ENCODE data around the gene TMEM38B. TPM values are rescaled to one million over a fixed set of nuclear protein-coding genes. Genes with fewer than 3 reads are reported as not detected.

TMEM38B gene
- total and polyA plus RNA-seq, 8 donors, result 1.4 to 5.8 (median 4.7) TPM

DNA sequence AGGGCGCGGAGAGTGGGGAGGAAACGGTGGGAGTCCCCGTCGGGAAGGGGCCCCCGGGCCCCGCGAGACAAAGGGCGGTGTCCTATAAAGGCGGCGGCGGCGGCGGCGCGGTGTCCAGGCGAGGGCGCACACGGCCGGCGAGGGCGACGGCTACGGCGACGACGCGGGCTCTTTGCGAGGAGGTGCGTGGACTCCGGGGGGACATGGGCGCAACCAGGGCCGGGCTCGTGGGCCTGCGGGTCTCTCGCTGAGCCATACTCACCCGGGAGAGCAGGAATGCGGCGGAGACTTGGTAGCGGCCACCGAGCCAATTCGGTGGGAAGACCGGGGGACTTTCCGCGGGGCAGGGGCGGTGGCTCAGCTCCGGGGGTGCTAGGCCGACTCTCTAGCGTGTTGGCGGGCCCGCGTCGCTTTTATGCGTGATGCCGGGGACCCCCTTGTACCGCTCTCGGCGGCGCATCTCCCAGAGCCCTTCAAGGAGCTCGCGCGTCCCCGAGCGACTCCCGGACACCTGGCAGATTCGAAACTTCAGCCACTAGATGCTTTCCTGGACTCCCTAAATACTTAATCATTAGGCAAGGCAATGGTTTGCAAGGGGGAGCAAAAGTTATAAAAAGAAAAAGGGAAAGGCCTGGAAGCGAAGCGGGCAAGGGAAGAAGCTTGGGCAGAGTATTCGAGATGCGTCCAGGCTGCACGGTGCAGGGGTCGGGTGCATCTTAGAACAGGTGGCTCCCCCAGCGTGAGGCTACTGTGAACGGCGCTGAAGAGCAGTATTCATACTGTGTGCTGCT is 38.0 kb upstream of the TMEM38B start:
- ATAC-seq (peak; percentile 69 to 96 (median 92)), DNase-seq (peak in 4 of 6 donors; percentile 13 to 80 (median 48)), FAIRE-seq (no peak)
- intact Hi-C loops (cut with DNase I), result no loop called here
- H3K4me1 ChIP-seq, result no peaks in the 10 kb centered on the region
- no peak overlapping the region for H3K27ac ChIP-seq
- TF ChIP-seq, protein P1, sequence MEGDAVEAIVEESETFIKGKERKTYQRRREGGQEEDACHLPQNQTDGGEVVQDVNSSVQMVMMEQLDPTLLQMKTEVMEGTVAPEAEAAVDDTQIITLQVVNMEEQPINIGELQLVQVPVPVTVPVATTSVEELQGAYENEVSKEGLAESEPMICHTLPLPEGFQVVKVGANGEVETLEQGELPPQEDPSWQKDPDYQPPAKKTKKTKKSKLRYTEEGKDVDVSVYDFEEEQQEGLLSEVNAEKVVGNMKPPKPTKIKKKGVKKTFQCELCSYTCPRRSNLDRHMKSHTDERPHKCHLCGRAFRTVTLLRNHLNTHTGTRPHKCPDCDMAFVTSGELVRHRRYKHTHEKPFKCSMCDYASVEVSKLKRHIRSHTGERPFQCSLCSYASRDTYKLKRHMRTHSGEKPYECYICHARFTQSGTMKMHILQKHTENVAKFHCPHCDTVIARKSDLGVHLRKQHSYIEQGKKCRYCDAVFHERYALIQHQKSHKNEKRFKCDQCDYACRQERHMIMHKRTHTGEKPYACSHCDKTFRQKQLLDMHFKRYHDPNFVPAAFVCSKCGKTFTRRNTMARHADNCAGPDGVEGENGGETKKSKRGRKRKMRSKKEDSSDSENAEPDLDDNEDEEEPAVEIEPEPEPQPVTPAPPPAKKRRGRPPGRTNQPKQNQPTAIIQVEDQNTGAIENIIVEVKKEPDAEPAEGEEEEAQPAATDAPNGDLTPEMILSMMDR (IDR thresholded peaks at IDR 0.05), result peak in 1 of 4 donors; percentile 15
- H3K36me3 ChIP-seq, result no peaks in the 10 kb centered on the region
- 2% methylated on average over 71 to 75 of the region's 75 CpGs for WGBS, 2 donors
- H3K27me3 ChIP-seq, result peaks cover 0 to 13% (median 0%) of the 10 kb centered on the region in 4 donors
- H3K4me3 ChIP-seq, result peak overlapping the region; percentile 14 to 58 (median 35)
- H3K9me3 ChIP-seq, result no peaks in the 10 kb centered on the region

DNA sequence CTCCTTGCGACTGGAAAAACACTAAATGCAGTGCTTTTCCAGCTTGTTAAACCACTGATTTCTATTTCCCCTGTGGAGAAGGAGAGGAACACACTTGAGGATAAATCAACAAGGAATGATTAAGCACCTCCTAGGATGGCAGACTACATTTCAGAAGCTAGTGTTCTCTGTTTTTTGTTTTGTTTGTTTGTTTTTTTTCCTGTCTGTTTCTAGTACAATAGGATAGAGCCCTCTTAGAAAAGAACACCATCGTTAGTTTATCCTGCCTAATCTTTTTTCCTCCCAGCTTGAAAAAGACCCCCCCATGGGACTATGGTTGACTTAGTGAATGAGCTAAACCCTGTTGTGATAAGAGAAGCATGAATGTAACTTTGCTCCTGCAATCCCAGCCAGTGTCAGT is 36.0 kb upstream of the TMEM38B start:
- no peak for ATAC-seq
- DNase-seq, result no peak
- Histone ChIP-seq H3K36me3 (no peaks in the 10 kb centered on the region), H3K4me1 (no peaks in the 10 kb centered on the region), H3K9me3 (no peaks in the 10 kb centered on the region), H3K27me3 (peaks cover 0 to 13% (median 0%) of the 10 kb centered on the region in 4 donors), H3K27ac (no peak overlapping the region), H3K4me3 (no peak overlapping the region)
- WGBS, 2 donors, result 69 to 79% methylated on average over 2 of the region's 2 CpGs
- no peak for FAIRE-seq
- TF ChIP-seq, protein P1 (IDR thresholded peaks at IDR 0.05), result no peak
- intact Hi-C loops (cut with DNase I), result no loop called here

DNA sequence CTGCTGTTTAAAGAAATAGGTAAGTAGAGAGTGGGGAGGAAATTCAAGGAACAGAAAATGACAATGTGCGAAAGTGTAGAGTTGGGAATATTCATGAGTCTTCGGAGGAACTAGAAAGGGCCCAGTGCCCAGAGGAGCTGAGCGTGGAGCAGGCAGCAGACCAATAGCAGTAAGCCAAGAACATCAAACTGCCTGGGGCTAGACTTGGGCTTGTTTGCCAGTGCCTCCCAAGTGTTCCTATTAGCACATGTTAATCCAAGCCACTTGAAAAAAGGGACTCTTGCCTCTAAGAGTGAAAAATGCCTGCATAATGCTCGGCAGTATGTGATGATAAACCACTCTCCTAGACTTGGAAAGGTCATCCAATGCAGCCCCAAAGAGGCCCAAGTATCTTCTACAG is 33.3 kb upstream of the TMEM38B start:
- intact Hi-C loops (cut with DNase I), result no loop called here
- TF ChIP-seq, protein P1 (IDR thresholded peaks at IDR 0.05), result no peak
- H3K9me3 ChIP-seq, result no peaks in the 10 kb centered on the region
- FAIRE-seq (no peak), ATAC-seq (no peak), DNase-seq (no peak)
- WGBS, 2 donors, result 79 to 80% methylated on average over 4 of the region's 4 CpGs
- no peaks in the 10 kb centered on the region for H3K36me3 ChIP-seq
- no peaks in the 10 kb centered on the region for H3K4me1 ChIP-seq
- H3K4me3 ChIP-seq, result no peak overlapping the region
- peaks cover 0 to 13% (median 0%) of the 10 kb centered on the region in 4 donors for H3K27me3 ChIP-seq
- no peak overlapping the region for H3K27ac ChIP-seq

- FAIRE-seq, result no peak
- peaks cover 0 to under 1% (median 0%) of the 10 kb centered on the region in 4 donors for H3K27me3 ChIP-seq
- ATAC-seq, result no peak
- H3K4me3 ChIP-seq, result no peak within 1 kb of the TSS
- no peak for DNase-seq
- H3K36me3 ChIP-seq, result no peaks in the 10 kb centered on the region
- no peaks in the 10 kb centered on the region for H3K4me1 ChIP-seq
- WGBS, 2 donors, result 76 to 82% methylated on average over 12 of the region's 12 CpGs
- no peak within 1 kb of the TSS for H3K27ac ChIP-seq
- TF ChIP-seq, protein P1 (IDR thresholded peaks at IDR 0.05), result no peak
- no peaks in the 10 kb centered on the region for H3K9me3 ChIP-seq
- intact Hi-C loops (cut with DNase I), result no loop called here
Measured at GRCh38 chr9:105662184-105663104, 31.9 kb upstream of the TMEM38B start, which contains the start of gene TAL2. TSS of gene TAL2 (plus strand) at chr9:105662457. CDS start at chr9:105662497, 40 bp downstream.

Measured in pancreas (tissue), 10 donors.